SU-DHL-6 (cell line): ENCODE data around the gene PTPN11.

Source experiments
- CTCF ChIP-seq: fragments of 200-600 bp; sonication (generic); IDR thresholded peaks from one replicate; pipeline ENCODE4 v1.5.1; 2017; ENCODE audit warnings: antibody characterized with exemption, mild to moderate bottlenecking, low read length, moderate library complexity; ENCODE audit not compliant: insufficient read depth, poor library complexity, severe bottlenecking
- EZH2phosphoT487 ChIP-seq: fragments of 200-600 bp; sonication (generic), shearing (Covaris generic); conservative IDR thresholded peaks from 2 replicates; pipeline ENCODE4 v1.6.1; 2018; ENCODE audit warnings: mild to moderate bottlenecking, antibody characterized with exemption, low read length, moderate library complexity, mixed read lengths

GRCh38 chr12:112409906-112410244 is 8.9 kb upstream of the PTPN11 start:
- no peak for TF ChIP-seq CTCF
- TF ChIP-seq EZH2phosphoT487, result no peak
